HG02588 (cell line): ENCODE results near the gene CD47.

Experiments
- ATAC-seq: cut with Tn5 transposase; IDR thresholded peaks from one replicate; pipeline ENCODE4 v1.9.1; 2021; ENCODE audit warnings: mild to moderate bottlenecking, moderate library complexity; ENCODE audit not compliant: unreplicated experiment

CD47 gene

GRCh38 chr3:108092501-108092900 lies 1.7 kb upstream of the CD47 start:
- no peak for ATAC-seq

- ATAC-seq, result no peak
These were observed 843 bp upstream of the CD47 start for GRCh38 chr3:108091498-108092250.

DNA sequence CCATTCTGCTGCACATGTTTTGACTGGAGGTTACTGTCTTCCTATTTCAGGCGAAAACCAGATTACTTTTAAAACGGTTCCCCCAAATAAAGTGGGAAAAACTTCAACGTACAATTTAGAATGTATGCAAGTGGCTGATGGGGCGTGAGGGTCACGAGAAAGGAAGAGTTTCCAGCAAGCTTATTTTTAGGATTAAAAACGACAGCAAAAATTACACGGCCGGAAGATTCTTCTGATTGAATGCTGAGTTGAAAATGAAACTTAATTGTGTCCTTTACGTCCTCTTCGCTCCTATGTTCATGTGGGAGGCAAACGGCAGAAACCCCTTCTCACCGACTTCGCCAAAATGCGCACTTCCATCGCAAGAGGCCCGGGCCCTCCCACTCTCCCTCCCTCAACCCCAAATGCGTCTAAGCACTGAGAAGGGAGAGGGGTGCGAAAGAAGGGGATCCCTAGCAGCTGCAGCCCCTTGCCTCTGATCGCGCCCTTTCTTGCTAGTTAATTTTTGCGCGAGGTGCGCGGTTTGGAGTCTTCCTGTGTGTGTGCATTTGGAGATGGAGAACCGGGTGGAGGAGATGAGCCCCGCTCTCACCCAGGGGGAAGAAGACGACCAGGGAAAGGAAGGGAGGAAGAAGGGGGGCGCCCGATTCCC lies 656 bp downstream of the CD47 start:
- ATAC-seq, result peak; percentile 6

GRCh38 chr3:108089579-108089978 lies 1.3 kb downstream of the CD47 start:
- ATAC-seq, result no peak

GRCh38 chr3:108088697-108089096 lies 2.1 kb downstream of the CD47 start:
- ATAC-seq, result peak; percentile 36

GRCh38 chr3:108088146-108088545 lies 2.7 kb downstream of the CD47 start:
- ATAC-seq, result no peak

- no peak for ATAC-seq
These were observed 4.2 kb downstream of the CD47 start for GRCh38 chr3:108086653-108087052.

DNA sequence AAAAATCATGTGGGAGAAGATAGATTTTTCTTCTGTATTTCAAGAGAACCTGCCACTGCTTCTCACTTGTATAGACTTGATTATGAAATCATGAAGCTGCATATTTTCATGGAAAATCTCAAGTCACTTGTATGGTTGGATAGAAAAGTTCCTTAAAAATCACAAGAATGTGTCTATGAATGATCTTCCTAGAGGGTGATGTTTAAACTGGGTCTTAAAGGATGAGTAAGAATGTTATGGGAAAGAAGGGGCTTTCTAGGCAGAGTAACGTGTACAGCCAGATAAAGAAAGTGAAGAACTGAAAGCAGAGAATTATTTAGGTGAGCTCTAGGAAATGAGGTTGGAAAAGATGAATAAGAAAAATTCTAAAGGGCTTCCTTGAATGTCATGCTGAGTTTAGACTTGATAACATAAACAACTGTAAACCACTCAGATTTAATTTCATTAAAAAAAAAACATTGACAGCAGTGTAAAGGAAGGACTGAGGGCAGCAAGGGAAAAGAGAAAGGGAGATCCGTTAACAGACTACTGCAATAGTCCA lies 5.0 kb downstream of the CD47 start:
- no peak for ATAC-seq

GRCh38 chr3:108085370-108085769 lies 5.5 kb downstream of the CD47 start:
- ATAC-seq, result no peak

DNA sequence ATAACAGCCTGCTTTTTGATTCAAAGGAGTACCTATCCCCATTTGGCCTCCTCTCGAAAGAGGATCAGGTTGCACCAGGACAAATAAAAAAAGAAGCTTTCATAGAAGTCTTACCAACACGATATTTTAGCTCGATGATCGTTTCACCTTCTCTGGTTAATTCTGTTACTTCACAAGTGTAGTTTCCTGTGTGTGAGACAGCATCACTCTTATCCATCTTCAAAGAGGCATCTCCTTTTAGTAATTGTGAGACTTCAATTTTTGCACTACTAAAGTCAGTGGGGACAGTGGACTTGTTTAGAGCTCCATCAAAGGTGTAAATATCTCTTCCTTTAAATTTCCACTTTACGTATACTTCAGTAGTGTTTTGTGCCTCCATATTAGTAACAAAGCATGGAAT lies 11.0 kb downstream of the CD47 start:
- no peak for ATAC-seq

DNA sequence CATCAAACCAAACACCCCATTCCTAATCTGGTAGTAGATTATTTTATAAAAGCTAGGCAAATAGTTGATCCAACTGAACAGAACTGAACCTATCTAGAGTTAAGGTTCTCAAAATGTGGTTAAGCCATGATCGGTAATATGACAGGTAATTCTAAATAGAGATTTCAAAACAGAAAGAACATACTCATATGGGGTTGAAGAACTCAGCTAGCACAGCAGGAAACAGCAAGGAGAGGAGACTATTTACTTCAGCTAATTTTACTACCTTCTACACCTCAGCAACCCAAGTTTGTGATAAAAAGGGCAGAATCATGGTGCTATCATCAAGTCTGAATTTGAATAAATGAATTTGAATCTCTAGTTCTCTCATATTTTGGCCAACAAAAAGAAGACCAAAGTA lies 11.8 kb downstream of the CD47 start:
- ATAC-seq, result no peak

GRCh38 chr3:108076564-108076963 lies 14.3 kb downstream of the CD47 start:
- ATAC-seq, result no peak

DNA sequence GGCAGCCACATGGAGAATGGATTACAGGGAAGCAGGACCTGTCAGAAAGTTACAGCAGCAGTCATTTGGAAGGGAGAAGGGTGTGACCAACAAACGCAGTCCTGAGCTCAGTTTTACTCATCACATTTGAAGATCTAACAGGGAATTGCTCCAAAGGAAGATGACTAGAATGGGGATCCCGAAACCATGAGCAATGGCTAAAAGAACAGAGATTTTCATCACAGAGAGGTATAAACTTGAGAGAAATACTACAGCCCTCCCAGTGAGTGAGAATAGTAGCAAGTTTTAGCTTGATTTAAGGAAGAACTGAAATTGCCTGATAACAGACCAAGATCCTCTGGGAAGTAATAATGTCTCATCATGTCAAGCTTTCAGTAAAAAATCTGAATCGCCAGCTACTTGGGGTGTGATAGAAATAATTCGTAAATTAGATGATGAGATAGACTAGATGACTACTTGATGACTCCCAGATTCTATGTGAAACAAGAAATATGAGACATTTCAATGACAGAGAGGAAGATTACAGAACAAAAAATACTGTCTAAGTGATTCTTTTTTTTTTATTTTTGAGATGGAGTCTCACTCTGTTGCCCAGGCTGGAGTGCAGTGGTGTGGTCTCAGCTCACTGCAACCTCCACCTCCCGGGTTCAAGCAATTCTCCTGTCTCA lies 16.9 kb downstream of the CD47 start:
- no peak for ATAC-seq

- no peak for ATAC-seq
These were observed 19.5 kb downstream of the CD47 start for GRCh38 chr3:108071368-108071767.

GRCh38 chr3:108070356-108070755 lies 20.5 kb downstream of the CD47 start:
- no peak for ATAC-seq

GRCh38 chr3:108067768-108068167 lies 23.1 kb downstream of the CD47 start:
- no peak for ATAC-seq

DNA sequence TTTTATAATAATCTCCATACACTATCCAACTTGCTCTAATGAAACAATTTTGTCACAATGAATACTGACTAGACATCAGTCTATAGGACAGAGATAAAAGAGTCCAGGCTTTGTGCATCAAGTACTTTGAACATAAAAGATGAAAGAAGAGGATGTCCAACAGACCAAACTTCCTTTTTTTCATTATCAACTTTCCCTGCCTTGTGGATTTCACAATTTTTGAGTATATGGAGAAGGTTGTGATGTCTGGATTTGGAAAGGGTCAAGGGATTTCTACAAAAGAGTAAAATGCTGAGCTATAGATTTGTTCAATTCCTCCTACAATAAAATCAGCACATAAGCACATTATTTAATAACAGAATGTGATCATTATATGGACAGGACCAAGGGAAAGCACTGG lies 25.7 kb downstream of the CD47 start:
- ATAC-seq, result no peak

GRCh38 chr3:108064293-108064887 lies 26.4 kb downstream of the CD47 start:
- no peak for ATAC-seq

DNA sequence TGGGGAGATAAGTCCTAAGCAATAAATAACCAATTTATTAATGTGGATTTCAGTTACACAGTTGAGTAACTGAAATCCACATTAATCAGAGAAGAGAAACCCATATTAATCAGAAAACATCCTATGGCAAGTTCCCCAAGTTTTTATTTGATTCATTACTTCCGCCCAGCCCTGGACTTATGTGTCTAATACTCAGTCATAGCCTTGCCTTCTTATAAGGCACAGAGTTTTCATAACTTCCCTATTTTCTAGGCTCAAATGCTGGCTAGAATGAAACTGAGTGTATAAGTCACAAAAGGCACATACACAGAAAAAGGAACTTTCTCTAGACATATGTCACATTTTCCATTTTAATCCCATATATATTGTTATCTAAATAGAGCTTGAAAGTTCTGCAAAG lies 28.8 kb downstream of the CD47 start:
- ATAC-seq, result peak; percentile 70

- no peak for ATAC-seq
These were observed 30.5 kb downstream of the CD47 start for GRCh38 chr3:108060331-108060730.

DNA sequence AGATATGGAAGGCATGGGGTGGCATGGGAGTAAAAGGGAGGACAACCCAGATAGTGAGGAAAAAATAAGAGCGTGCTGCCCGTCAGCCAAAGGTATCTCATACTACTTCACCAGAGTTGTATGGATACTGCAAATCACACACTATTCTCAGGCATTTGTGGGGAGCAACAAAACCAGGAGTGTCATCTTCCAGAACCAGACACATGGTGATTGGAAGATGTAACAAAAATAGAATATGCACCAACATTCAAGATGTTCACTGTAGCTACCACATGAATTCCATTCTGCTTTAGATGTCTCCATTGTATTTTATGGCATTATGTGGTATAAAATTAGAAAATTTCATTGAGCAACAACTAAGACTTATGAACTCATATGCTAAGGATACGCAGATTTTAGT lies 34.9 kb downstream of the CD47 start:
- no peak for ATAC-seq
